Jurkat, Clone E6-1 (cell line): ENCODE results near the gene IRF2BP1. TPM values are rescaled to one million over a fixed set of nuclear protein-coding genes. Genes with fewer than 3 reads are reported as not detected.

Experiments
- DNase-seq: peaks from one replicate; pipeline ENCODE4 v3.0.0-alpha.2; 2011; ENCODE audit warnings: low read depth, low spot score
- H3K4me3 ChIP-seq: 2 replicates; pipeline ENCODE4 v1.5.1; 2011; ENCODE audit warnings: mild to moderate bottlenecking, low read length, control low read depth, moderate library complexity
- polyA plus RNA-seq: library from polyadenylated mRNA; unstranded; fragments of >200 nt; gene quantifications from one replicate; pipeline ENCODE4 v1.2.1, GENCODE V29; 2012; ENCODE audit warnings: missing spikeins; ENCODE audit not compliant: insufficient read length, insufficient read depth

The IRF2BP1 gene, protein sequence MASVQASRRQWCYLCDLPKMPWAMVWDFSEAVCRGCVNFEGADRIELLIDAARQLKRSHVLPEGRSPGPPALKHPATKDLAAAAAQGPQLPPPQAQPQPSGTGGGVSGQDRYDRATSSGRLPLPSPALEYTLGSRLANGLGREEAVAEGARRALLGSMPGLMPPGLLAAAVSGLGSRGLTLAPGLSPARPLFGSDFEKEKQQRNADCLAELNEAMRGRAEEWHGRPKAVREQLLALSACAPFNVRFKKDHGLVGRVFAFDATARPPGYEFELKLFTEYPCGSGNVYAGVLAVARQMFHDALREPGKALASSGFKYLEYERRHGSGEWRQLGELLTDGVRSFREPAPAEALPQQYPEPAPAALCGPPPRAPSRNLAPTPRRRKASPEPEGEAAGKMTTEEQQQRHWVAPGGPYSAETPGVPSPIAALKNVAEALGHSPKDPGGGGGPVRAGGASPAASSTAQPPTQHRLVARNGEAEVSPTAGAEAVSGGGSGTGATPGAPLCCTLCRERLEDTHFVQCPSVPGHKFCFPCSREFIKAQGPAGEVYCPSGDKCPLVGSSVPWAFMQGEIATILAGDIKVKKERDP
- polyA plus RNA-seq: 23.2 TPM

DNA sequence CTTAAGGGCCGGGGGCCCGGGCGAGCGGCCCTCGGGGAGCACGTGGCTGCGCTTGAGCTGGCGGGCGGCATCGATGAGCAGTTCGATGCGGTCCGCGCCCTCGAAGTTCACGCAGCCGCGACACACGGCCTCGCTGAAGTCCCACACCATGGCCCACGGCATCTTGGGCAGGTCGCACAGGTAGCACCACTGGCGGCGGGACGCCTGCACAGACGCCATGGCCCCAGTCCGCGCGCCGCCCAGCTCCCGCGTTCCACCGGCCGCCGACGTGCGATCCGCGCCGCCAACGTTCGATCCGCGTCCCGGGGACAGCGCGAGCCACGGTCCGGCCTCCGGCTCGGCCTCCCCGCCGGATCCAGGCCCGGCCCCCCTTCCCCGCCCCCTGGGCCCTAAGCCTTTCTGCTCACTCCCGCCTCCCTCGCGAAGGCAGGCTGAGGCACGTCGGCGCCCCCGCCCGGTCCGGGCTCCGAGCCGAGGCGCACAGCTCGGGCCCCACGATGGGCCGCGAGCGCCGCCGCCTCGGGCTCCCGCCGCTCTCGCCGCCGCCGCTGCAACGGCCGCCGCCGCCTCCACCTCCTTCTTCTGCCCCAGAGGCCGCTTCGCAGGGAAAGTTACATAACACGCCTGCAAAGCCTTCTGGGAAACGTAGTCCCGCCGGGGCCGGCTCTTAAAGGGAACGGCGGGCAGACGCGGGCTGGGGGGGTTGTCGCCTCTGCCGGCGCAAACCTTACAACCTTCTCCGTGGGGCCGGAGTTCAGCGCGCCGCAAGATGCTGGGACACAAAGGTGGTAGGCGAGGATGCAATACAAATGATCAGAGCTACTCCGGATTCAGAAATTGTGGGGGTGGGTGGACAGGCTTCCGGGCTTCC lies at the start of gene IRF2BP1:
IRF2BP1 (minus strand) TSS at position 586 of the 871 bp plus-strand sequence; CDS start at position 219, 367 bp downstream.
- peak within 1 kb of the TSS; percentile 81 for H3K4me3 ChIP-seq
- DNase-seq: peak; percentile 84

DNA sequence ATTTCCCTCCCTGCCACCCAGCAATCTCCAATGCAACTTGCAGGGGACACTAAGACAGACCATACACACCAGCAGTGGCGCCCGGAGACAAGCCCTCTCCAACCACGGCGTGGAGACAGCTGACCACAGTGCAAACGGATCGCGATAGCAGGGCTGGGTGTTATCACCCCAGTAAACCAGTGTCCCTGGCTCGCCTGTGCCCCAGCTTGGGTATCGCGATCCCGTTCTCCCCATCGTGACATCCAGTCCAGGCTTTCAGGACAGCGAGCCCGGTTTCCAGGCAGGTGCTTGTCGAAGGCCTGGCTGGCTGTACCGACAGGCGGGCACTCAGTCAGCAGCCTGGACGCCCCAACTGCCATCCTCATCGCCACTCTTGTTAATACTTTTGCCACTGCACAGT lies 49.3 kb upstream of the IRF2BP1 start:
- DNase-seq: no peak
- H3K4me3 ChIP-seq: no peak overlapping the region

DNA sequence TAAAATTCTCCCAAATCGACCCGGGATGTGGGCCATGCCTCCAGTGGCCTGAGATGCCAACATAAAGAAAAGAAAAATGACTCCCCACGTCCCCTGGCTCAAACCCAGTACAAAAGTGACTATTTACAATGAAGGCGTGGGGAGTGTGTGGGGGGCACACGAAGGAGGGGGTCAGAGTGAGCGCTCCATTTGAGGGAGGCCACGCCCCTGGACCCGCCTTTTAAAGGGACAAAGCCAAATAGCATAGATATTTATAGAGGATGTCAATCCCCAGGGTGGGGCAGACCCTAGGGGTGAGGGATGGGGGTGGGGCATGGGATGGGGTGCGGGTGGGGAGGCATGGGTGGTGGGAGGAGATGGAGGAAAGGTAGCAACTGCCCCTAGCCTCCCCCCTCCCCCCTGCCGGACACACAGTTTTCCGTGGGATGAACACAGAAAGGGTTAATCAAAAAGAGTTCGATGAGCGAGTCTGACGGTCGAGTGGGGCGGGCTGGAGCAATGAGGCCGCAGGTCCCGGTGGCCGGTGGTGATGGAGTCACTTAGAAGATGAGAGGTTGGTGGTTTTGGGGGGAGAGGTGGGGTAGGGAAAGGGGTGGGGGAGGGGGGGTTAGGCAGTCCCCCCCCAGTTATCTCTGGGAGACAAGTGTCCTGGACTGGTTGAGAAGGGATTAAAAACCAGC lies 48.8 kb upstream of the IRF2BP1 start:
- no peak for DNase-seq
- H3K4me3 ChIP-seq: no peak overlapping the region

DNA sequence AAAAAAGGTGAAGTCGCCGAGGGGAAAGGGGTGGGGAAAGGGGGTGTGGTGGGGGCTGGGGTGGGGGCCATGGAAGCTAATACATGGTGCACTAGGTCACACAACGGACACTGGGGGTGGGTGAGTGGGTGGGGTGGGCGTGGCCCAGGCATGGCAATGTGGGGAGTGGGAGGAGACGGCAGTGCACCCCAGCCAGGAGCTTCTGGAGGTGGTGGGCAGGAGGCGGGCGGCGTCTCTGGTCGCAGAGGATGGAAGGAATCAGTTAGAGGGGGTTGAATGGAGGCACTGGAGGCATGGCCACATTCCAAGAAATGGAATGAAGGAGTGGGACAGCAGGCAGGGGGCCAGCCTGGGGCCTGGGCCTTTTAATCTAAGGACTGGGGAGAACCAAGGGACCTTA lies 47.8 kb upstream of the IRF2BP1 start:
- H3K4me3 ChIP-seq: no peak overlapping the region
- no peak for DNase-seq

DNA sequence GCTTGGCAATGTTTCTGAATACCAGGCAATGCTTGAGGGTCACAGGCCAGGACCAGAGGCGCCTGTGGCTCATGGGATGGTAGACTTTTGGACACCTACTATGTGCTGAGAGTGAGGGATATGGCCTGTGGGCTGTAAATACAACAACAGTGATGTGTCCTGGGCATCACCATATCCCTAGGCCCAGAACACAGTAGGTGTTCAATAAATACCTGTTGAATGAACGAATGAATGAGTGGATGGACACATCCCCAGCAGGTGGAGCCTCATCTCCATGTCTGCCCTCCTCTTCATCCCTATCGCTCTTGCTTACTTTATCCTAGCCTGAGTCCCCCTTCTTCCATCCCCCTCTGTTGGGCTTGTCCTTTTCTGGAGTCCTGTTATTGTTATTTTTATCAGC lies 45.1 kb upstream of the IRF2BP1 start:
- no peak overlapping the region for H3K4me3 ChIP-seq
- DNase-seq: no peak

DNA sequence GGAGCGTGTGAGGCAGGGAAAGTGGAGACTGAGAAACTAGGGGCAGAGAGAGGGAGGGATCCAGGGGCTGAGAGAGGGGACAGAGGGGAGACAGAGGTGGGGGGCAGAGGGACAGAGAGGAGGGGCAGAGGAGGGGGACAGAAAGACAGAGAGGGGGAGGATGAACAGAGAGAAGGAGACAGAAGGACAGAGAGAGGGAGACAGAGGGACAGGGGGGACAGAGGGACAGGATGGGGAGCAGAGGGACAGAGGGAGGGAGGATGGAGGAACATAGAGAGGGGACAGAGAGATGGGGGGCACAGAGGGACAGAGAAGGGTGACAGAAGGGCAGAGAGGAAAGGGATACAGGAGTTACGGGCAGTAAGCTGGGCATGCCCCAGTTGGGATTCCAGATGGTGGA lies 43.3 kb upstream of the IRF2BP1 start:
- no peak for DNase-seq
- no peak overlapping the region for H3K4me3 ChIP-seq

DNA sequence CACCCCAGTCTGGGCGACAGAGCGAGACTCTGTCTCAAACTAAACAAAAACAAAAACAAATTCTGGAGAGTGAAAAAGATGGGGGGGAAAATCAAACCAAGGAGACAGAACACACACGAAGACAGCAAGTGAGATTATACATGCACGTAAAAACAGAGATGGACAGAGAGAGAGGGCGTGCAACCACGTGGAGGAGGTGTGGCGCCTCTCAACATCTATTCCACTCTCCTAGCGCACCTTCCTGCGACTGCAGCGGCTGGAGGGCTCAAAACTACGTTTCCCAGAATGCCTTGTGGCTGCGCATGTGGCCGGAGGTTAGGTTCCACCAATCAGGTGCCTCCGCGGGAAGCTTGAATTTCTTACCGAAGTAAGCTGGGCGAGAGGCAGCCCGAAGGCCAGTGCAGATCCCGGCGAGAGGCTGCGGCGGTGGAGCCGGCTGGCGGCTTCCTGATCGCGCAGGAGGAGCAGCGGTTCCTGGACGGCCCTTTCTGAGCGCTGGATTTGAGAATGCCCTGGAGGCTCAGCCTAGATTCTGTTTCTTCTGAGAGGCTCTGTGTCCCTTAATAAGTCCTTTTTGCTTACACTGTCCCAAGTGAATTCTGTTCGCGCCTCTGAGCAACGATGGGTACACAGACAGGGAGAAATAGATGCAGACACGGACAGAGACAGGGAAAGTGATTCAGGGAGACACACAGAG lies 41.8 kb upstream of the IRF2BP1 start:
- H3K4me3 ChIP-seq: peak overlapping the region; percentile 44
- peak; percentile 93 for DNase-seq

DNA sequence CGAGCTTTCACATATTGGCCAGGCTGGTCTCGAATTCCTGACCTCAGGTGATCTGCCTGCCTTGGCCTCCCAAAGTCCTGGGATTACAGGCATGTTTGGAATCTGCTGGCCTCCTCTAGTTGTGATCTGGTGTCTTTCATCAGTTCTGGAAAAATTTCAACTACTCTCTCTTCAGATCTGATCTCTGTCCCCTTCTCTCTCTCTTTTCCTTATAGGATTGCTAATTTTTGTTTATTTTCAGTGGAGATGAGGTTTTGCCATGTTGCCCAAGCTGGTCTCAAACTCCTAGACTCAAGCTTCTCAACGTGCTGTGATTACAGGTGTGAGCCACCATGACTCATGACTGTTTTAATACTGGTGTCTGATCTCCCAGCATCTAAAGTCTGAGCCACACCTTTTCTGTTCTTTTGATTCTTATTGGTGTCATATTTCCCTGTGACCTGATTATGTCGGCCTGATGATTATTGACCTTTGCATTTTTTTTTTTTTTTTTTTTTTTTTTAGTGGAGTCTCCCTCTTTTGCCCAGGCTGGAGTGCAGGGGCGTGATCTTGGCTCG lies 39.0 kb upstream of the IRF2BP1 start:
- H3K4me3 ChIP-seq: no peak overlapping the region
- no peak for DNase-seq

DNA sequence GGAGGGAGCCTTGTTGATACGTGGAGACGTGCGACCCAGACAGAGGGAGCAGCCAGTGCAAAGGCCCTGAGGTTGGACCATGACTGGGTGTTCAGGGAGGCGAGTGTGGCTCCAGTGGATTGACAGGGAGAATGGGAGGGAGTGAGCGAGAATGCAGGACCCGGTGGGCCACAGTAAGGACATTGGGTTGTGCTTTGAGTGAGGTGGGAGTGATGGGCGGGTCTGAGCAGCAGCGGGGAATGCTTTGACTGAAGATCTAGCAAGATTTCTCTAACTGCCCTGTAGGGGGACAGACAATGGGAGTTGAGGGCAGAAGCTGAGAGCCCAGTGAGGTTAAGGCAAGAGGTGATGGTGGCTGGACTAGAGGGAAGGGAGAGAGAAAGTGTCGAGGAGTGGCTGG lies 36.3 kb upstream of the IRF2BP1 start:
- DNase-seq: peak; percentile 14
- no peak overlapping the region for H3K4me3 ChIP-seq

DNA sequence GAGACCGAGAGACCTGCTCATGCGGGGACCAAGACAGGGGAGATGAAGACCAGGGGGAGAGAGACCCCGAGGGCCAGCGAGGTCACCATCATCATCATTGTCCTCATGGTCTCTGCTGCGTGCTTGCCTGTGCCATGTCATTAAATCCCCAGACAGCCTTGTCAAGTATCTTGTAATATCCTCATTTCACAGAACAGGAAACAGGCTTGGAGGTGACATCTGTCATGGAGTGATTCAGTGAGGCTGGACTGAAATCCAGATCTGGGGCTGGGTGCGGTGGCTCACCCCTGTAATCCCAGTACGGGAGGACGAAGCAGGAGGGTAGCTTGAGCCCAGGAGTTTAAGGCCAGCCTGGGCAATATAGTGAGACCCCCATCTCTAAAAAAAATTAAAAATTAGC lies 34.5 kb upstream of the IRF2BP1 start:
- no peak overlapping the region for H3K4me3 ChIP-seq
- DNase-seq: no peak

DNA sequence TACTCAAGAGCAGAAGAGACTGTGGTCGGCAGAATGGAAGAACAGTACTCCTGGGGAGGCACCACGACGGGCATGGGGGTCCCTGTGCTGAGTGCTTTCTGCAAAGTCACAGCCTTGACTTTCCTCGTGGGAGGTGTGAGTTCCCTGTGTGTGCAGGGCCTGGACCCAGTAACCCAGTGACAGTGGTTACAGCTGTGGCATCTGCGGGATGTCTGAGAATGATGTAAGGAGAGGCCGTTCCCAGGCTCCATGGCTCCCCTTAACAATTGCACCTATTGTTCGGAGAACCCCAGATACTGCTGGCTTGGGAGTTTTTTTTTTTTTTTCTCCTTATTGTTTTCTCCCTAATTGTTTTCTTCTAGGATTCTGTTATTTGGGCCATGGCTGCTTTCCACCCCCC lies 33.7 kb upstream of the IRF2BP1 start:
- H3K4me3 ChIP-seq: no peak overlapping the region
- no peak for DNase-seq

DNA sequence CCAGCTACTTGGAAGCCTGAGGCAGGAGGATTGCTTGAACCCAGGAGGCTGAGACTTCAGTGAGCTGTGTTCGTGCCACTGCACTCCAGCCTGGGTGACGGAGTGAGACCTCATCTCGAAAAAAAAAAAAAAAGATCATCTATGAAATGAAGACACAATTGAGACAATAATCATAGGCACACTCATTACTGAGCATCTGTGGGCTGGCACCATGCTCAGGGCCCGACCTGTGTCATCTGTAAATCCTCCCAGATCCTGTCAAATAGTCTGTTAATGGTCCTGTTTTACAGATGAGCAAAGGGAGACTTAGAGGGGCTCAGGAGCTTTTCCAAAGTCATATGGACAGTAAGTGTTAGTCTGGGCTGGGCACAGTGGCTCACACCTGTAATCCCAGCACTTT lies 32.8 kb upstream of the IRF2BP1 start:
- no peak for DNase-seq
- no peak overlapping the region for H3K4me3 ChIP-seq

DNA sequence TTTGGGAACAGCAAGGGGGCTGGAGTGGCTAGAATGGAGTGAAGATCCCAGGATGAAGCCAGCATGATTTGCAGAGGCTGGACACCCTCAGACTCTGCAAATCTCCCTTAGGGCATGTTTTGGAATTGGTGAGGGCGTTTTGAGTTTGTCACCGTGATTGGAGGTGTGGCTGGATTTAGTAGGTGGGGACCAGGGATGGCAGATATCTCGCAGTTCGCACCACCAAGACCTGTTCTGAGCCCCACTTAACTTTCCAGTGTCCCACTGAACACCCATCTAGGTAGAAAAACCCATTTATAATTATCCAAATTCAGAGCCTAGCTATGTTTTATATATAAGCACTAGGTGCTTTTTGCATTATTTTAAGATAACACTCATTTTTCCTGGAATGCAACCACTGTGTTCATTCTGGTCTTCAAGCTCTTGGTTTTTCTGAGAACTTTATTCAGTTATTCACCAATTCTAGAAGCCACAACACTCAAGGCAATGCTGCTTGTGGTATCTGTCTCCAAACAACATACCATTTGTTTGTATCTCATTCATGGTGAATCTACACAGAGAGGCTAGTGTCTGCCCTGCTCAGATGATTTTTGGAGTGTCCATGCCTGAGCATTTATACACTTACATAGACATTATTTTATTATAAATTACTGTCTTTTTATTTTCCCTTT lies 31.6 kb upstream of the IRF2BP1 start:
- DNase-seq: no peak
- no peak overlapping the region for H3K4me3 ChIP-seq

DNA sequence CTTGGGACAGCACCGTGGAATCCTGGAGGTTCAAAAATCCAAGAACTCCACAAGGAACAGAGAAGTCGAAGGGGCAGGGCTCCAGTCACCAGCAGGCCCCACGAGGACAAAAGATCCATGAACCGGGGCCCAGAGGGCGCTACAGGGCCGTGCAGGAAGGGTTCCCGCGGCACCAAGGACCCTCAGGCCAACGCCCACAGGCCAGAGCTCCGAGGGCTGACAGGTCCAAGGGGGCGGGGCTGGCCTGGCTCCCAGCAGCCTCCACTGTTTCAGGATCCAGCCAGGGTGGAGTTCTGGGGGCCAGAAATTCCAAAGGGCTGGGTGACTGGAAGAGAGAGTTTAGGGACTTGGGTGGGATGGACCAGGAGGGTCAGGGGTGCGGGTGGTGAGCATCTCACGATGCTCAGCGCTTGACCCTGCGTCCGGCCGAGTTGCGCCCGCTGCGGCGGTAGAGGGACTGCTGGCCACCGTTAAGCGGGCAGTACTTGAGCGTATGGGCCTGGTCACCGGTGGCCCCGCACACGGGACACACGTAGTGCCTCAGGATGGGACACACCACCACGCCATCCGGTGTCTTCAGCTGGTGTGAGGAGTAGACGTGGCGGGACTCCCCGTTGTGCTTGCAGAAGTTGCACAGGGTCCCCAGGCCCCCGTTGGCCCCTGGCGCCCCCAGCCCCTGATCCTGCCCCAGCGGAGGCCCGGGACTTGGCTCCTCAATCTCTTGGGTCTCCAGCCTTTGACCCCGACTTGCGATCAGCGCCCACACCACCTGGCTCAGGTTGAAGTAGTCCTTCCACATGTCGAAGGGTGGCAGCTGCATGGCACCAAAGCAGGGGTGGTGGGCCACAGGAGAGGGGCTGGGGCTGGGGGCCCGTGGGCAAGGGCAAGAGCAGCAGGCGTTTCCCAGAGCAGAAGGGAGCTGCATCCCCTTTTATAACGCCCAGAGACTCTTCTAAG lies 28.2 kb upstream of the IRF2BP1 start, which contains the start of gene NANOS2:
NANOS2 (minus strand) TSS at position 905 of the 957 bp plus-strand sequence; CDS start at position 820, 85 bp downstream.
- no peak for DNase-seq
- no peak within 1 kb of the TSS for H3K4me3 ChIP-seq

DNA sequence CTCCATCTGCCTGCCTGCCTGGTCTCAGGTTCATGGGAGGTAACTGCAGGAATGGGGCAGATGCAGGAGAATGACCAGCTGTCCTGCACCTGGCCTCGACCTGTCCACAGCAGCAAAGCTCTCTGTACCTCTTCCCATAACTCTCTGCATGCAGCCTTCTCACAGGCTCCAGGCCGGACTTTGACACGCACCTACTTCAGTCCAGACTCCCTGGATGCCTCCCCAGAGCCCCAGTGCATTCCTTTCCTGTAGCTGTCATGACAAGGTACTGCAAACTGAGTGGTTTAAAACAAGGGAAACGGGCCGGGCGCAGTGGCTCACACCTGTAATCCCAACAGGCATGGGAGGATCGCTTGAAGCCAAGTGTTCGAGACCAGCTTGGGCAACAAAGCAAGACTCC lies 25.4 kb upstream of the IRF2BP1 start:
- no peak for DNase-seq
- H3K4me3 ChIP-seq: no peak overlapping the region

DNA sequence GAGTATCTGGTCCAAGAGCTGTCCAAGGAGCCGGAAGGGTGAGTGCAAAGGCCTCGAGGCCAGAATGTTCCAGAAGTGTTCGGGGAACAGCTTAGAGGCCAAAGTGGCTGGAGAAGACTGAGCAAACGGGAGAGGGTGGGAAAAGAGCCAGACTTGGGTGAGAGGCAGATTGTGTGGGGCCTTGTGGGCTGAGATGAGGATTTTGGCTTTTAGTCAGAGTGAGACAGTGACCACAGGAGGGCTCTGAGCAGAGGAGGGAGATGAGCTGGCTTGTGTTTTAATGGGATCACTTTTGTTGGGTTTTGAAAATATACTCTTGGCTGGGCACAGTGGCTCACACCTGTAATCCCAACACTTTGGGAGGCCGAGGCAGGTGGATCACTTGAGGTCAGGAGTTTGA lies 23.0 kb upstream of the IRF2BP1 start:
- H3K4me3 ChIP-seq: no peak overlapping the region
- DNase-seq: no peak

DNA sequence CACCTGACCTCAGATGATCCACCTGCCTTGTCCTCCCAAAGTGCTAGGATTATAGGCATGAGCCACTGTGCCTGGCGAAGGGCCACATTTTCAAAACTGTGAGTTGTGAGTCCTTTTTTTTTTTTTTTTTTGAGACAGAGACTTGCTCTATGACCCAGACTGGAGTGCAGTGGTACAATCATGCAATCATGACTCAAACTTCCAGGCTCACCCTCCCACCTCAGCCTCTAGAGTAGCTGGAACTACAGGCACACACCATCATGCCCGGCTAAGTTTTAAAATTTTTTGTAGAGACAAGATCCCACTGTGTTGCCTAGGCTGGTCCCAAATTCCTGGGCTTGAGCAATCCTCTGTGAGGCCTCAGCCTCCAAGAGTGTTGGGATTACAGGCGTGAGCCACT lies 20.3 kb upstream of the IRF2BP1 start:
- no peak for DNase-seq
- no peak overlapping the region for H3K4me3 ChIP-seq
